T follicular helper cell (primary cell): Measurements from ENCODE around the gene PPIF.

Experiments
- DNase-seq: peaks from one replicate; pipeline ENCODE4 v3.0.0-alpha.2; 2020; ENCODE audit warnings: low read depth

The PPIF gene

DNA sequence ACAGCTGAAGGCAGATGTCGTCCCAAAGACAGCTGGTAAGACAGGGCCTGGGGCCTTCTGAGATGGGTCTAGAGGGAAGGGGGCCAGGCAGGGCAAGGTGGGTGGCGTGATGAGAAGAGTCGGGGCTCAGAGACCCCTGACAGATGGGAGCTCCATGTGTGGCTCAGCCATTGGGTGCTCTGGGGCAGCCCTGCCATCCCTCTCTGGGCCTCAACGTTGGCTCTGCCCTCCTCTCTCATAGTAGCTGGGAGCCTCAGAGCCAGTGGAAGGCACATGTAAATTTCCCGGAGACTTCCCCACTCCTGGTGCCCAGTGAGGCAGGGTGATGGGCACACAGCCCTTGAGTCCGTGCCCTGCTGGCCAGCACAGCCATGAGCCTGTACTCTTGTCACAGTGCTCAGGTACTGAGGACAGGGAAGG is 1.8 kb downstream of the PPIF start:
- DNase-seq, result no peak

DNA sequence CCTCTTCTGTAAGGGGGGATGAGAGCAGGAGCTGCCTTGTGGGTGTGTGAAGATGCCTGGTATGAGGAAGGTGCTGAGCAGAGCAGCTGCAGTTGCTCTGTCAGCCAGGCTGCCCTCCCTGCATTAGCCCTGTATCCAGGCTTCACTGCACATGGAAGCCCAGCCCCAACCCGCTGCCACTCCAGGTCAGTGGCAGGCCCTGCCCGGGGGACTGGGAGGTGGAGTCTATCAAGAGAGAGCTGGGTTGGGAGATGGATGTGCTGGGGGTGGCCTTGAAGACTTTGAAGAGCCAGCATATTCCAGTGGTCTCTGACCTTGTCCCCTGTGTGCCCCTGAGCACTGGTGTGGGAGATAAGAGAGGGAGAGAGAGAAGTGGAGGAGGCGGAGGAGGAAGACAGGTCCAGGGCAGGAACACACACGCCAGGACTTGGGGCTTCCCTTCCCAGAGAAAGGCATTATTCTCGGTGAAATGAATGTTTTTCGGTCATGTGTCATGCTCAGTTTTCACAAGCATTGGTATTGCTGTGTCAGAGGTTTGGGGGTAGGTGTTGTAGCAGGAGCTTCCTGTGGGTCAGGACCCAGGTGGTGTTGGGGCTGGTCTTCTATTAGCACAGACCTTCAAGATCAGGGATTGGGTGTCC is 2.6 kb downstream of the PPIF start:
- no peak for DNase-seq

DNA sequence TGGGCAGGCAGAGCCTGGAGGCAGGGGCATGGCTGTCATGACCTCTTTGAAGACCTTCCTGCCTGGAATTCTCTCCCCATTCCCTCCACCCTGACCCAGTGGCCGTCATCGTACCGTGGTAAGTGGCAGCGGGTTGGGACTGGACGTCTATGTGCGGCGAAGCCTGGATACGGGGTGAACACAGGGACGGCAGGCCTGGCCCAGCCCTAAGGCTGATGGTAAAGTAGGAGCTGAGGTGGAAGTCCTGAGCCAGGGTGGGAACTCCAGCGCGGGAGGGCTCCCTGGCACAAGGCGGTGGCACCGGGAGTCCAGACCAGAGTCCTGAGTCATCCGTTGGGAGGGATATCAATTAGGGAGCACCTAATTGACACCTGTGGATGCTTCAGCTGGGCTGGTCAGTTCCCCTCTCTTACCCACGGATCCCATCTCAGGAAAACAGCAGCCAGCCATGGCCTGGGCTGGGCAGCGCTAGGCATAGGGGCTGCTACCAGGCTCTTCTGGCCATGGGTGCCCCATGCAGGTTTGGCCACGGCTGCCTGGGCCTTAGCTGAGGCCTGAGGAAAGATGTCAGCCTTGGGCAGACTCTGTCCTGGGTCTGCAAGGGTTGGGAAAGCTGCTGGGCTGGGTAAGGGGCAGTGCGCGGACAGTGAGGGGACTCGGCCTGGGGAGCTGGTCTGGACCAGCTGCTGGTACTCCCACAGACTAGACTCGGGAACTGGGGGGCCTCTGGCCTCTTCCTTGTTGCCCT is 3.3 kb downstream of the PPIF start:
- DNase-seq, result no peak

DNA sequence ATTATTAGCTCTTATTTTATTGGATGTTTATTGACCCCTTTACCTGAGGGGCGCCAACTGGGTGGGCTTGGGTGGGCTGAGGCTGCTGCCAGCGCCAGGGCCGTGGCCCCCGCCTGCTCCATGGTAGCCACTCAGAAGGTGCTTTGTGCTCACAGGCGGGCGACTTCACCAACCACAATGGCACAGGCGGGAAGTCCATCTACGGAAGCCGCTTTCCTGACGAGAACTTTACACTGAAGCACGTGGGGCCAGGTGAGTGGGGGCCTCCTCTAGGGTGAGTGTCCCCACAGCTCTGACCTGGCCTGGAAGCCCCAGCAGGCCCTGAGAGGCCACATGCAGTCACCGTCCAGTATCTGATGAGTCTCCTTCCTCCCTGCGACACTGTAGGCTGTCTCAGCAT is 4.1 kb downstream of the PPIF start:
- no peak for DNase-seq

DNA sequence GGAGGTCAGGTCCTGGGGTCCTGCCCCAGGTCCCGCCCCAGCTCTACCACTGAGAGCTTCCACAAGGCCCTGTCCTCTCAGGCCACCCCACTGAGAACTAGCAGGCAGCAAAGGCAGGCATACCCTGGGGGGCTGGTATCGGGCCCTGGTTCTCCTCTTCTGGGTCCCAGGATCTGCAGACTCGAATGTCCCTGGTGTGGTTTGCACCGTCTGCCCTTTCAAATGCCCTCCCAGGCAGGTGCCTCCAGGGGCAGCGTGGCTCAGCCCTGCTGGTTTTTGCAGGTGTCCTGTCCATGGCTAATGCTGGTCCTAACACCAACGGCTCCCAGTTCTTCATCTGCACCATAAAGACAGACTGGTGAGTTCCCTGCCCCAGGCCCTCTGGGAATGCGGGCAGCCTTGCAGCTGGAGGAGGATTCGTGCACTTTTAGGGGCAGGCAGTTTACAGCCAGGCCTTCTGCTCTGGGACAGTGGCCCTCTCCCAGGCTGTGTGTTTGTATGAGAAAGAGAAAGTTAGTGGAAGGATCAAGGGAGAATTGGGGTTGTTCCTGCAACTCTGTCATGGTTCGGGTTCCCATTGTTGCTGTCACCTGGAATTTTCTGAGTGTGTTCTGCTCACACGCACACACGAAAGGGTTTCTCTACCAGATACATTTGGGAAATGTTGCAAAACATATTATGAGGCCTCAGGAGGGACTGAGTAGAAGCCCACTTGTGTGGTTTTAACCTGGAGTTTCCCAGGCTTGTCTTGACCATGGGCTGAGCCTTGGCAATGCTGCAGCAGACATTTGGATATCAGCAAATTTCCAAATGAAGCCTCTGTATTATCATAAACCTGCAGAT is 5.0 kb downstream of the PPIF start:
- DNase-seq, result no peak

DNA sequence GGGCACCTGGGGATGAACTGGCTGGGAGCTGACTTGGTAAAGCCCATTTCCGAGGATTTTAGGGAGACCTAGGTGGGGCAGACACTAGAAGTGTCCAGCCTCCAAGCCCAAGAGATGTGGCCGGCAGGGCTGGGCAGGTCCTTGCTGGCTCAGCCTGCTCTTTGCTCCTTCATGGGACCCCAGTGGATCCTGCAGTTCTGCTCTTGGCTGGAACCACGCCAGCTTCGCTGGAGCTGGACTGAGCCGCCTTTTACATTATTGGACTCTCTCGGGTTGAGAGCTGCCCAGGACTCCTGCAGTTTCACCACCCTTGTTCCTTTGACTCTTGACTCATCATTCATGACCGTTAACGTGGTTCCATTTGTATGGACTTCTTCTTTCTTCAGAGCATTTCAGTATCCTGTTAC is 5.7 kb downstream of the PPIF start:
- no peak for DNase-seq

DNA sequence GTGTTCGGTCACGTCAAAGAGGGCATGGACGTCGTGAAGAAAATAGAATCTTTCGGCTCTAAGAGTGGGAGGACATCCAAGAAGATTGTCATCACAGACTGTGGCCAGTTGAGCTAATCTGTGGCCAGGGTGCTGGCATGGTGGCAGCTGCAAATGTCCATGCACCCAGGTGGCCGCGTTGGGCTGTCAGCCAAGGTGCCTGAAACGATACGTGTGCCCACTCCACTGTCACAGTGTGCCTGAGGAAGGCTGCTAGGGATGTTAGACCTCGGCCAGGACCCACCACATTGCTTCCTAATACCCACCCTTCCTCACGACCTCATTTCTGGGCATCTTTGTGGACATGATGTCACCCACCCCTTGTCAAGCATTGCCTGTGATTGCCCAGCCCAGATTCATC is 6.5 kb downstream of the PPIF start:
- DNase-seq, result no peak

DNA sequence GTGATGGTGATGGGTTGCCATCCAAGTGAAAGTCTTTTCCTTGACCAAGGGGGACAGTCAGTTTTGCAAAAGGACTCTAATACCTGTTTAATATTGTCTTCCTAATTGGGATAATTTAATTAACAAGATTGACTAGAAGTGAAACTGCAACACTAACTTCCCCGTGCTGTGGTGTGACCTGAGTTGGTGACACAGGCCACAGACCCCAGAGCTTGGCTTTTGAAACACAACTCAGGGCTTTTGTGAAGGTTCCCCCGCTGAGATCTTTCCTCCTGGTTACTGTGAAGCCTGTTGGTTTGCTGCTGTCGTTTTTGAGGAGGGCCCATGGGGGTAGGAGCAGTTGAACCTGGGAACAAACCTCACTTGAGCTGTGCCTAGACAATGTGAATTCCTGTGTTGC is 6.9 kb downstream of the PPIF start:
- DNase-seq, result no peak

DNA sequence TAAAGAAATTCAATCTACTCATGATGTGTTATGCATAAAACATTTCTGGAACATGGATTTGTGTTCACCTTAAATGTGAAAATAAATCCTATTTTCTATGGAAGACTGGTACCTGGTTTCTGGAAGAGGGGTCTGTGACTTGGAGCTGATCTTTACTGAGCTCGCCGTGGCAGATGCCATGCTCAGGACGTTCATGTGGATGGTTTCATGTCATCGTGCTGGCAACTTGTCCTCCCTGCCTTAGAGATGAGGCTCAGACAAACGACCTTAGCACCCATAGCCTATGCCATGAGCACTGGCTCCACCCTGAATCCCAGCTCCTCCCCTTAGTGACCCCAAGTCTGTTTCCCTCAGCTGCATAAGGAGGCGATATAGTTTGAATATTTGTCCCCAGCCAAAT is 7.3 kb downstream of the PPIF start:
- DNase-seq, result no peak

DNA sequence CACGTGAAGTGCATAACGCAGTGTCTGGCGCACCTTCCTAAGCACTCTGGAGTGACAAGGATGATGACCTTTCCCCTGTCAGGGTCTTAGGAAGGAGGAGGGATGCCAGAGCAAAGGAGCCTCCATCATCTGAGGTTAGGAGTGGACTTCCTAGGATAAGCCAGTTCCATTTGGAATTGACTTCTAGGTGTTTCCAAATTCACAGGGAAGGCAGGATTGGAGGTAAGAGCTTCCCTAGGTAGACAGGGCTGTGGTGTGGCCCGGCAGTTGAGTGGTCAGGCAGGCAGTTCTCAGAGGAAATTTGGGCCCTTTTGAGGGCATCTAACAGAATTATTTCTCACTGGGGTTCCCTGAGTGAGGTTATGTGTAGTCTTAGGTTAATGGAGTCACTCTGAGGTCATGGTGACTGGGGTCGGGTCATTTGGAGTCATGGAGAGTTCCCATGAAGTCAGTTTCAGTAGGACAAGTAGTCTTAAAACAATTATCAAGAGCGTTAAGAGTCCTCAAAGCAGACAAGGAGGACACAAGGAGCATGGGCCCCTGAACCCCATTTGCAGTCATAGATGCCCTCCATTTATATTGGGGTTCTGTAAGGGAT is 8.2 kb downstream of the PPIF start:
- no peak for DNase-seq

DNA sequence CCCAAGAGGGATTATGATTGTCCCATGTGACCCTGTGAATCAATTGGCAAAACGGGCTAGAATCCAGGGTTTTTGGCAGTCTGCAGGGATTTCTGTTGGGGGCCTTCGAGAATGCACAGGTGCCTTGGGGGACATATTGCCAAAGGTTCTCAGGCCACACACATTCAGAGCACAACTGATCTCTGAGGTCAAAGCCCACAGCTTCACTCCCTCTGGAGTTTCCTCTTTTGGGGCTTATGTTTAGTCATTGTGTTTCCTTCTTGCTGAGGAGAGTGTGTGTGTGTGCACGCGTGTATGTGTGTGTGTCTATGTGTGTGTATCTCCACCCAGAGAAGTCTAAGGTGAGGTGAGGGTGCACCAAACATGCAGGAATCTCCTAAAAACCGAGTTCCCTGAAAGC is 8.8 kb downstream of the PPIF start:
- DNase-seq, result no peak

DNA sequence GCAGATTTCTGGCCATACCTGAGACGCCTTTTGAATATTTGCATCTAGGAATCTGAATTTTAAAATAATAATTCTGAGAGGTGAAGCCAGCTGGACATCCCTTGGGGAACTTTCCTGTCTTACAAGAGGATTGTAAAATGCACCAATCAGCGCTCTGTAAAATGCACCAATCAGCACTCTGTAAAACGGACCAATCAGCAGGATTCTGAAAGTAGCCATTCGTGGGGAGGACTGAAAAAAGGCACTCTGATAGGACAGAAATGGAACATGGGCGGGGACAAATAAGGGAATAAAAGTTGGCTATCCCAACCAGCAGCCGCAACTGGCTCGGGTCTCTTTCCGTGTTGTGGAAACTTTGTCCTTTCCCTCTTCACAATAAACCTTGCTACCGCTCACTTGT is 9.9 kb downstream of the PPIF start:
- DNase-seq, result no peak

DNA sequence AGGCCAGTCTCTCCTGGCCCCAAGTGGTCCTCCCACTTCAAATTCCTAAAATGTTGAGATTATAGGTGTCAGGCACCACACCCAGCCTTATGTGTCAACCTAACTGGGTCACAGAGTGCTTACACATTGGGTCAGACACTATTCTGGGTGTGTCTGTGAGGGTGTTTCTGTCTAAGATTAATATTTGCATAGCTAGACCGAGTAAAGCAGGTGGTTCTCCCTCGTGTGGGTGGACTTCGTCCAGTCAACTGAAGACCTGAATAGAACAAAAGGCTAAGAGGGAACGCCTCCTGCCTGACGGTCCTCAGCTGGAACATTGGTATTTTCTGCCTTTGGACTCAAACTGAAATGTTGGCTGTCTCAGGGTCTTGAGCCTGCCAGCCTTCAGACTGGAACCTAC is 11.5 kb downstream of the PPIF start:
- DNase-seq, result no peak

DNA sequence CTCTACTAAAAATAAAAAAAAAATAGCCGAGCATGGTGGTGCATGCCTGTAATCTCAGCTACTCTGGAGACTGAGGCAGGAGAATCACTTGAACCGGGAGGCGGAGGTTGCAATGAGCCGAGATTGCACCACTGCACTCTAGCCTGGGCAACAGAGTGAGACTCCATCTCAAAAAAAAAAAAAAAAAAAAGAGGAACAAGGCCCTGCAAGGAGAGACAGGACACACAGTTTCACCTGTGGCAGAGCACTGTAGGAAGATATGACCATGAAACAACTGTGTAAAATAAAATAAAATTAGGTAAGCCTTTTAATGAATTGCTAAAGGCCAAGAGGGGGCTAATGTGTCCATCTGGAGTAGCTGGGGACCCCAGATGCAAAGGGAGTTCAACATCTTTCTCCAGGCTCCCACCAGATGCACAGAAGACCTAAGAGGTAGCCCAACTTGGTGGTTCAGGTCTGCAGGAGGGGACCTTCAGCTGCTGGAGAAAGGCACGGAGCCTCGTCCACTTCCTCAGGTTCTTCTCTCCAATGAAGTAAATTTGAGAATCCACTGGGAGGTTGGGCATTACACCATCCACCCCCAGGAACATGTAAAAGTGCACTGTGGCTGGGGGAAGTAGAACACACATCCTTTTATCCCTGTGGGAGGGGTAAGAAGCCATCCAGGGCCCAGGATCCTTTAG is 12.7 kb downstream of the PPIF start:
- no peak for DNase-seq

DNA sequence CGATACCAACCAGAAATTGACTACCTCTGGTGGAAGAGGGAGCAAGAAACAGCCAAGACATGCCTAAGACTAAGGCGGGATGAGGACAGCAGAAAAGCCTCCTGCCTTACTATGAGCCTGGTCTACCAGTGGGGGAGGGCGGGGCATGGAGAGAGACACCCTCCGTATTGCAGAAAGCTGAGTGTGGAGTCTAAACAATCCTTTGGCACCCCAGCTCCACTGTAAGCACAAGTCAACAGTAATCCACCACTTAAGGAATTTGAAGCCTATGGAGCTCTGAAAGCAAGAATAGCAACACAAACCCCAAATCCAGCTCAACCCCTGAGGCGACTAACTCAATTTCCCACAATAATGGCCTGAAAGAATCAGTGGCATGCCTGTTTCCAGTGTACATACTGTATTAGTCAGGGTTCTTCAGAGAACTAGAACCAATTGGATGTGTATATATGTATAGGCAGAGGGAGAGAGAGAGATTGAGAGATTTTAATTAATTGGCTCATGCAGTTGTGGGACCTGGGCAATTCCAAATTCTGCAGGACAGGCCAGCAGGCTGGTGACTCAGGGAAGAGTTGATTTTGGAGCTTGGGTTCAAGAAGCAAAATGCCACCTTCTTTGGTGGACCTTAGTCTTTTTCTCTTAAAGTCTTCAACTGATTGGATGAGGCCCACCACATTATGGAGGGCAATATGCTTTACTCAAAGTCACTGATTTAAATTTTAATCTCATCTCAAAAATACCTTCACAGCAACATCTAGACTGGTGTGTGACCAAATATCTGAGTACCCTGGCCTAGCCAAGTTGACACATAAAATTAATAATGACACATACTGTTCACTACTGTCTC is 13.5 kb downstream of the PPIF start:
- no peak for DNase-seq

DNA sequence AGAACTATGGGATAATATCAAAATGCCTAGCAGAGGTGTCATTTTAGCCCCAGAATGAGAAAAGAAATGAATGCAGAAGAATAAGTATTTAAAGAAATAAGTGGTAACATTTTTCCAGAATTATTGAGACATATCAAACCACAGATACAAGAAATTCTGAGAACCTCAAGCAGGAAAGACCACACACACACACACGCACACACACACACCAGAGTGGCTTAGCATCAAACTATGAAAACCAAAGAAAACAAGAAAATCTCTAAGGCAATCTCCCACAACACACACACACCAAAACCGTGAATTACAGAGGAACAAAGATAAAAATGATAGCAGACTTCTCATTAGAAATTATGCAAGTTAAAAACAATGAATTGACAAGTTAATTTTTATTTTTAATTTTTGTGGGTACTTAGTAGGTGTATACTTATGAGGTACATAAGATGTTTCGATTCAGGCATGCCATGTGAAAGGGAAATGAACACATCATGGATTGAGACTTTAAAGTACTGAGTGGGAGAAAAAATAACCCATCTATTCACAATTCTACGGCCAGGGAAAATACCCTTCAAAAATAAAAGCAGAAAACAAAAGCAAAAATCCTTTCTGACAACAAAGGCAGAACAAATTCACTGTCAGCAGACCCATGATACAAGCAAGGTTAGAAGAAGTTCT is 14.6 kb downstream of the PPIF start:
- no peak for DNase-seq

DNA sequence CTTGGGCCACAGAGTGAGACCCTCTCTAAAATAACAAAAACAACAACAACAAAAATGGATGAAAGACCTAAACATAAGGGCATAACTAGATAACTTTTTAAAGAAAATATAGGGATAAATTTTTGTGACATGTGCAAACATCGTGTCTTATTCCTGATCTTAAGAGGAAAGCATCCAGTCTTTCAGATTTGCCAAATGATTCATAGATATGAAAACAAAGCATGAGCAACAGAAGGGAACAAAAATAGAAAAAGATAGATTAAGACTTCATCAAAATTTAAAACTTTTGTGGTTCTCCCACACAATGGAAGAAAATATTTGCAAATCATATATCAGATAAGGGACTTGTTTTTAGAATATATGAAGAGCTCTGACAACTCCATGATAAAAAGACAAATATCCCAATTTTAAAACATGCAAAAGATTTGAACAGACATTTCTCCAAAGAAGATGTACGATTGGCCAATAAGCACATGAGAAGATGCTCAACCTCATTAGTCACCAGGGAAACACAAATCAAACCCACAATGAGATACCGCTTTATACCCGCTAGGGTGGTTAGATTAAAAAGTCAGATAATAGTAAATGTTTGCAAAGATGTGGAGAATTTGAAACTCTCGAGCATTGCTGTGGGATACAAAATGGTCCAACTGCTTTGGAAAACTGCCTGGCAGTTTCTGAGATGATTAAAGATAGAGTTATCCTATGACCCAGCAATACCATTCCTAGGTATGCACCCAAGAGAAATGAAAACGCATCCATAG is 20.3 kb downstream of the PPIF start:
- DNase-seq, result no peak

DNA sequence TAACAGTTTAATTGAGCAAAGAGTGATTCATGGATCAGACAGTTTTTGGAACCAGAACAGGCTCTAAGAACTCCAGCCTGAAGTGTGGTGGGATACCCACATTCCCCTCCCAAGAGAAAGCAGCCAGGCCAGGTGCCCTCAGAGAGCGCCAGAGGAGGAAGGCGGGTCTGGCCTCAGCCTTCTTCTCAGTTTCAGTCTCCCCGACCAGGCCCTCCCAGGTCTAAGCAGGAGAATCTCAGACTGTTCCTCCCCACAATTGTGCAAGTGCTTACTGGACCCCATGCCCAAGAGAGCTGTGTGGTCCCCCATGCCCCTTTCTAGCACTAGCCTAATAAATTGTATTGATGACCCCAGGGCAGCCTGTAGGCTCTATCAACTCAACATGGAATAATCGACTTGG is 25.6 kb downstream of the PPIF start:
- DNase-seq, result no peak

DNA sequence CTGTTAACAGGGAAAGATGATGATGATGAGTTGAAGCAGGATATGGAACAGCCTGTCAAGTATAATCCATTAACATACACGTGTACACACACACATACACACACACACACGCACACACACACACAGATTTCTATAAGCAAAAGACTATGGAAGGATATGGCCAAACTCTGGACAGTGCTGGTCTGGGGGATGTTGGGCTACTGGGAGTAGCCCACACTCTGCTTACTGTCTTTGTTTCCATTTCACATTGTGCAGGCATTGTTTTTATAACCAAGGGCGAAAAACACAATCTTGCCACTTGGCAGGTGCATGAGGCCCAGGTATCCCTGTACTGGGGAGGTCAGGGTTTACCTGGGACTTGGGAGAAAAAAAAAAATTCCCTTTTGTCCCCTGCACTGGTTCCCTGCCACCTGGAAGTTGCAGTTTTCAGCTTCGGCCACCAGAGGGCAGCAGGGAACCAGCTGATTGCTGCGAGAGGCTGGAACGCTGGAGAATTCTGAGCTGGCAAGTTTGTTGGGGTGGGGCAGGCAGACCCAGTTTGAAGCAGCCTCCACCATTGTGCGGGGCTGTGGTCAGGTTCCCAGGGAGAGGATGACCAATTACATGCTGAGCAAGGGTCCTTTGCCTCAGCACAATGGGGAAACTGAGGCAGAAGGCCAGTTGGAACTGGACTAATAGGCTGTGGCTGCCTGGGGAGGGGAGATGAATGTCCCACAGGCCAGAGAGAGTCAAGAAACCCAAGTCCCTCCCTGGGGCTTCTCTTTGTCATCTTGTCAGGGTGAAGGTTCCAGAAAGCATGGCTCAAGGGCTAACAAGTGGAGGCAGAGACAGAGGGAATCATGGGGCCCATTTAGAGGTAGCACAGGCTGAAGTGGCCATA is 27.3 kb downstream of the PPIF start:
- peak; percentile 63 for DNase-seq
